Activated naive CD4-positive, alpha-beta T cell treated with anti-CD3 and anti-CD28 coated beads, Interleukin-2, amount 50 U/mL, for 72 hours (primary cell): ENCODE data around the gene FRMD4B. TPM values are rescaled to one million over a fixed set of nuclear protein-coding genes. Genes with fewer than 3 reads are reported as not detected.

Experiments used
- ATAC-seq, 2 donors: fragments of 150-1000 bp; cut with Tn5 transposase; 2 replicates each; pipeline ENCODE4 v1.10.0; 2021; ENCODE audit warnings: mild to moderate bottlenecking in 2 of 2, moderate library complexity in 2 of 2
- DNase-seq, 2 donors: peaks; one replicate each; pipeline ENCODE4 v3.0.0; 2021 to 2022; ENCODE audit warnings: low spot score in 2 of 2
- H3K27ac Mint-ChIP-seq, 2 donors: one replicate each; pipeline ENCODE4 v1.8.0; 2022; ENCODE audit warnings: mild to moderate bottlenecking in 2 of 2, mixed read lengths in 2 of 2
- H3K36me3 Mint-ChIP-seq, 2 donors: one replicate each; pipeline ENCODE4 v1.8.0; 2022; ENCODE audit warnings: mixed read lengths in 2 of 2
- H3K9me3 Mint-ChIP-seq, 2 donors: one replicate each; pipeline ENCODE4 v1.8.0; 2022; ENCODE audit warnings: mixed read lengths in 2 of 2
- total RNA-seq, 2 donors: library from RNA; stranded (reverse); gene quantifications; one replicate each; pipeline ENCODE4 v1.2.3, GENCODE V29; 2022

Gene FRMD4B
- total RNA-seq, 2 donors from 2014 or later, result 1.7 to 34.5 TPM

- Mint-ChIP-seq H3K36me3 (peaks cover 0 to 62% of the 10 kb centered on the region in 2 donors), H3K9me3 (no peaks in the 10 kb centered on the region), H3K27ac (peak overlapping the region in 1 of 2 donors; percentile 77)
- peak in 1 of 2 donors; percentile 29 for ATAC-seq
- no peak for DNase-seq
These were observed 210.8 kb downstream of the FRMD4B start for GRCh38 chr3:69174871-69175737.

DNA sequence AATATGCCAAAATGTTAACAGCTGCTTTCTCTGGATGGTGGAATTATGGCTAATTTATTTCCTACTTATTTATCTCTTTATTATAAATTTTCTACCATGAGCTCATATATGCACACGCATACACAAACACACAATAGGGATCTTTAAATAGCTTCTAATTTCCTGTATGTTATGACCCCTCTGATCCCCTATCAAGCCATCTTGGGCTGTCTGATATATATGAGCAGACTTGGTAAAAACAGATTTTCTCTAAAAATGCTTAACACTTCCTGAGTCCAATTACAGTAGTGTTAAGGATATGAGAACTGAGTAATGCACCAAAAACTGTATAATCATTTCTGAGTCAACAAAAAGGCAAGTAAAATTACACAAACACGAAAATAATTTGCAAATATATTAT is 211.4 kb downstream of the FRMD4B start:
- H3K36me3 Mint-ChIP-seq, result peaks cover 0 to 58% of the 10 kb centered on the region in 2 donors
- no peak overlapping the region for H3K27ac Mint-ChIP-seq
- no peaks in the 10 kb centered on the region for H3K9me3 Mint-ChIP-seq

GRCh38 chr3:69172058-69172457 is 213.8 kb downstream of the FRMD4B start:
- Mint-ChIP-seq H3K9me3 (no peaks in the 10 kb centered on the region), H3K27ac (no peak overlapping the region), H3K36me3 (peaks cover 0 to 39% of the 10 kb centered on the region in 2 donors)
- ATAC-seq (no peak), DNase-seq (no peak)

More for the DNA sequence above, 211.4 kb downstream of the FRMD4B start:
- DNase-seq (no peak), ATAC-seq (no peak)

- Mint-ChIP-seq H3K9me3 (no peaks in the 10 kb centered on the region), H3K36me3 (peaks cover 0 to 12% of the 10 kb centered on the region in 2 donors), H3K27ac (no peak overlapping the region)
- ATAC-seq (no peak), DNase-seq (no peak)
These were observed 219.4 kb downstream of the FRMD4B start for GRCh38 chr3:69166446-69166845.

DNA sequence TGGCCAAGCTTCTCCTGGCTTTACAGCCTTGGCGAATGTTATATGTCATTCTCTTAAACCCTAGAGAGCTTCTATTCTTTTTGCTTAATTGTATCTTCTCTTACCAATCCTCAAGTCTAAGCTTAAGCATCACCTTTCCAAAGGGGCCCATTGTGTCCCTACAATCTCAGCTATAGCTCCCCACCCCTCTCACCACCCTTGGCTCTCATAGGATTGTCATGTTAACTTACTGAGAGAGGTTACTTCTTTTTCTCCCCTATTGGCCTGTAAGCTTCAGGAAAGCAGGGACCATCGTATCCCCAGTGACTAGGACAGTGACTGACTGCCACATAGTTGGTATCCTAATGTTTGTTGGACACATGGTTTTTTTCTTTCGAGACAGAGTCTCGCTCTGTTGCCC is 220.1 kb downstream of the FRMD4B start:
- ATAC-seq (no peak), DNase-seq (no peak)
- Mint-ChIP-seq H3K36me3 (peaks cover 0 to 5% of the 10 kb centered on the region in 2 donors), H3K9me3 (no peaks in the 10 kb centered on the region), H3K27ac (no peak overlapping the region)

DNA sequence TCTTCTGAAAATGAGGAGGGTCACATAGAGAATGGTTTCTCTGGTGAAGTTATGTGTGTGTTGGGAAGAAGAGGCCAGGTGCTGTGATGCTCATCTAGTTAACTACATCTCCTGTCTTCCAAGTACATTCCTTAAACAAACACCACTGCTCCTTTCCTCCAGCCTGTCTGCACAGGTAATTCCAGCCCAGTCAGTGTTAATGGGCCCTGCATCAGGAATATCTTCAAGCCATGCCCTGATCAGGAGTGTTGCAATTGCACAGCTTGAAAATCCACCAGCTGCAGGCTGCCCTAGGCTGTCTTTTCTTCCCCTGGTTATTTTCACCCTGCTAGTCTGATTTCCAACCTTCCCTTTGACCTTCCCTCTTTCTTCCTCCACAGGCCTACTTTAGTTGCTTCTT is 221.6 kb downstream of the FRMD4B start:
- no peaks in the 10 kb centered on the region for H3K9me3 Mint-ChIP-seq
- no peak overlapping the region for H3K27ac Mint-ChIP-seq
- ATAC-seq, result no peak
- DNase-seq, result no peak
- H3K36me3 Mint-ChIP-seq, result no peaks in the 10 kb centered on the region

DNA sequence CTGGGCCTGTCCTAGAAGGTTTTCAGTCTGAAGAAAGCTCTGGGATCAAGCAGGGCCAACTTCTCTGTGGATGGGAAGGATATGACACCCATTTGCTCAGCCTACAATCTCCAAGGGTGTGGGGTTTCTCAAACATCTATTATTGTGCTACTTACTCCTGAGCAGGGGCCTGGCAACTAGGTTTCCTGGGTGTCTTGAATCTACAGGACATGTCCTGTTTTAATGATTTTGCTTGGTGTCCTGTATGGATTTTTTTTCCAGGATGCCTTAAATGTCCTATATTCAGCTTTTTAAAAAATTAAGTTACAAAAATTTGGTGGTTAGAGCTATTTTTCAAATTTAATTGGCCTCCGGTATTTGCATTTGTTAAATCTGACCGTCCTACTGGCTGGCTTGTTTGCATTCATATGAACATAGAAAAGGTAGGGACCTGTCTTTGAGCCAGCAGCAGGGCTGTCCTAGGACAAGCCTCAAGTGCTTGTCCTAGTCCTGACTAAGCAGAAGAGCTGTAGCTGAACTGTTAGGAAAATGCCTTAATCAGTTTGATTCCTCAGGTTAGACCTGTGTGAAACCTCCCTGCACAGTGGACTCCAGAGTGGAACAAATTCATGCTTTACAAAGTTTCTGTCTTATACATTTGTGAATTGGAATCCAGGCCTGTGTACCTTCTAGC is 223.4 kb downstream of the FRMD4B start:
- ATAC-seq, result no peak
- Mint-ChIP-seq H3K9me3 (no peaks in the 10 kb centered on the region), H3K27ac (no peak overlapping the region), H3K36me3 (no peaks in the 10 kb centered on the region)
- no peak for DNase-seq

DNA sequence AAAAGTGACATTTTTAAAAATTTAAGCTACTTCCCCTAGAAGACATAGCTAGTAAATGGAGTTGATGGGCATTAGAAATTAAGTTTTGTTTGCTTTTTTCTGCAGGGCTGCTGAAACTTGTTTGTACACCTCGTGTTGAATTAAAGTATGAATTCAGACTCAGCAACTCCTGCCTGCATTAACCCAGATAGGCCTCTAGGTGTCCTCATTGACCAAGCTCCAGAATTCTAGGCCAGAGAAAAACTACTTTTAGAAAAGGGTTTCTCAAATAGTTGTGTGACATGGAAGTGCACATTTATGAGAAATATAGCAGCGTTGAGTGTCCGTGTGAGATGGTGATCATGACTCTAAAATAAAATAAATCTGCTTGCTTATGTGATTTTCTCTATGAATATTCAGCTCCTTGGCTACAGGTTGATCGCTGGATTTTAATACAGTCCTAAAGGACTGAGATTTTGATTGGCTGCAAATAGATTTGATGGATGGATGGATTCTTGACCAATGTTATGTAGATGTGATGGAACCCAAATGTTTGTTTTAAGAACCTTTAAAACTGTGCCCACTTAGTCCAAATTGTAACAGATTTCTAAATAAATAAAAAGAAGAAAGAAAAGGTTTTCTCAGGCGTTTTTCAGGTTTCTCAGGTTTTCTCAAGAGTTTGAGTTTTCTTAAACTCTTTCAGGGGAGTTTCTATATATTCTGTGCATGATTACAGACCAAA is 224.1 kb downstream of the FRMD4B start:
- ATAC-seq (peak in 1 of 2 donors; percentile 58), DNase-seq (peak in 1 of 2 donors; percentile 23)
- Mint-ChIP-seq H3K36me3 (no peaks in the 10 kb centered on the region), H3K9me3 (no peaks in the 10 kb centered on the region), H3K27ac (no peak overlapping the region)

- DNase-seq (no peak), ATAC-seq (peak; percentile 20 to 37)
- no peak overlapping the region for H3K27ac Mint-ChIP-seq
- no peaks in the 10 kb centered on the region for H3K9me3 Mint-ChIP-seq
- no peaks in the 10 kb centered on the region for H3K36me3 Mint-ChIP-seq
These were observed 225.4 kb downstream of the FRMD4B start for GRCh38 chr3:69160525-69160924.

- H3K9me3 Mint-ChIP-seq, result no peaks in the 10 kb centered on the region
- no peak for DNase-seq
- H3K36me3 Mint-ChIP-seq, result no peaks in the 10 kb centered on the region
- no peak overlapping the region for H3K27ac Mint-ChIP-seq
- peak; percentile 18 to 22 for ATAC-seq
These were observed 225.8 kb downstream of the FRMD4B start for GRCh38 chr3:69160107-69160506.

- Mint-ChIP-seq H3K36me3 (no peaks in the 10 kb centered on the region), H3K27ac (no peak overlapping the region), H3K9me3 (no peaks in the 10 kb centered on the region)
- no peak for ATAC-seq
- no peak for DNase-seq
These were observed 236.3 kb downstream of the FRMD4B start for GRCh38 chr3:69149586-69149985.

- Mint-ChIP-seq H3K36me3 (no peaks in the 10 kb centered on the region), H3K9me3 (no peaks in the 10 kb centered on the region), H3K27ac (no peak overlapping the region)
- ATAC-seq, result no peak
- DNase-seq, result no peak
These were observed 240.2 kb downstream of the FRMD4B start for GRCh38 chr3:69145688-69146087.

- Mint-ChIP-seq H3K9me3 (no peaks in the 10 kb centered on the region), H3K27ac (peak overlapping the region in 1 of 2 donors; percentile 30), H3K36me3 (no peaks in the 10 kb centered on the region)
- ATAC-seq (no peak), DNase-seq (no peak)
These were observed 241.2 kb downstream of the FRMD4B start for GRCh38 chr3:69144631-69145245.

GRCh38 chr3:69143612-69144011 is 242.3 kb downstream of the FRMD4B start:
- DNase-seq (no peak), ATAC-seq (no peak)
- Mint-ChIP-seq H3K36me3 (no peaks in the 10 kb centered on the region), H3K27ac (no peak overlapping the region), H3K9me3 (no peaks in the 10 kb centered on the region)

DNA sequence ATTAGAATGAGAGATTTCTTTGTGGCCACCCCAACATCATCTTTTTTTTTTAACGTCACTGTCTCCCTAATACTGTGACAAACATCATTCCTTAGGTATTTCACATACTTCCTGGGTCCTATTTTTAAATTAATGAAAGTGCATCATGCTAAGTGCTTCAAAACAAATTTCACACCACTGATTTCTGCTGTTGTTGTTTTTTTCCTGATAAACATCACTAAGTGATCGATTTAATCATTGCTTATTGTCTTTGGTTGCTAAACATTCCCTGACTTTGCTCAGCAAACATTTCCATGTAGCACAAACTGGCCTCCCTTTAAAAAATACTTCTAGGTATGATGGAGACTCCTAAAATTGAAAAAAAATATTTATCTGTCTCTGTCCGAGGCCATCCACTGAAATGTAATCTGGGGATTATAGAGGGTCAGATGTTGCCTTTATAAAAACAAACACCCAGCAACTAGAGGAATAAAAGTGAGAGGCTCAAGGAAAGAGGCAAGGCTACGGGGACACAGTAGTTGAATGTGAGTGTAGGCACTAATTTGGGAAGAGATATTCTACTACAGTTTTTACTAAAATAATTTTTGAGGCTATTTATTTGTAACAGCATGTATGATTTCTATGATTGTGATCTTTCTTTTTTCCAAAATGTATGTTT is 243.0 kb downstream of the FRMD4B start:
- no peaks in the 10 kb centered on the region for H3K9me3 Mint-ChIP-seq
- H3K27ac Mint-ChIP-seq, result no peak overlapping the region
- DNase-seq, result no peak
- no peaks in the 10 kb centered on the region for H3K36me3 Mint-ChIP-seq
- ATAC-seq, result no peak

- ATAC-seq (no peak), DNase-seq (no peak)
- Mint-ChIP-seq H3K9me3 (no peaks in the 10 kb centered on the region), H3K36me3 (no peaks in the 10 kb centered on the region), H3K27ac (no peak overlapping the region)
These were observed 243.8 kb downstream of the FRMD4B start for GRCh38 chr3:69142090-69142489.
